ENCODE results near the gene F9.

DNA sequence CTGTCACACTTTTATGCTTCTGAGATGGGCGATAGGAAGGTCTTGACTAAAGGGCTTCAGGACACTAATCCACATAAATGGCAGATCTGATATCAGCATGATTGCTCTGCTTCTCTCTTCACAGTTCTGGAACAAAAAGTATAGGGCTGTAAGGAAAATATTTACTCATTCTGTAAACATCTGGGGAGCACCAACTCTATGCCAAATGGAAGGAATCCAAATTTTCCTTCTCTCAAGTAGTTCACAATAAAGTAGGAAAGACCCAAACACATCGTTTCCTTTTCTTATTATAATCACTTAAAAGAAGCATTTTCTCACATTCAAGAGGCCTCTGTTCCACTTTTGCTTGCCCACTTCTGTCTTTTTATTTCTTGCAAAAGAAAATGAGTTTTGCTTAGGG, 45.9 kb upstream of the F9 start:
- TF ChIP-seq, protein P1, sequence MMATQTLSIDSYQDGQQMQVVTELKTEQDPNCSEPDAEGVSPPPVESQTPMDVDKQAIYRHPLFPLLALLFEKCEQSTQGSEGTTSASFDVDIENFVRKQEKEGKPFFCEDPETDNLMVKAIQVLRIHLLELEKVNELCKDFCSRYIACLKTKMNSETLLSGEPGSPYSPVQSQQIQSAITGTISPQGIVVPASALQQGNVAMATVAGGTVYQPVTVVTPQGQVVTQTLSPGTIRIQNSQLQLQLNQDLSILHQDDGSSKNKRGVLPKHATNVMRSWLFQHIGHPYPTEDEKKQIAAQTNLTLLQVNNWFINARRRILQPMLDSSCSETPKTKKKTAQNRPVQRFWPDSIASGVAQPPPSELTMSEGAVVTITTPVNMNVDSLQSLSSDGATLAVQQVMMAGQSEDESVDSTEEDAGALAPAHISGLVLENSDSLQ (IDR thresholded peaks at IDR 0.05): no peak
- TF ChIP-seq SUZ12 (IDR thresholded peaks at IDR 0.05) (no peak), ZNF384 (IDR thresholded peaks at IDR 0.05) (no peak), ARNT (IDR thresholded peaks at IDR 0.05) (no peak), FOXK2 (IDR thresholded peaks at IDR 0.05) (no peak)
